ENCODE data around the gene ADIPOR2.
"Not testable (repeated sequence)": the region's sequence is repeated elsewhere in the genome, so short reads cannot be mapped to it uniquely, and the experiment has no call there.

The ADIPOR2 gene

GRCh38 chr12:1666215-1666614 is 24.7 kb upstream of the ADIPOR2 start:
- DNase-seq = no peak

DNA sequence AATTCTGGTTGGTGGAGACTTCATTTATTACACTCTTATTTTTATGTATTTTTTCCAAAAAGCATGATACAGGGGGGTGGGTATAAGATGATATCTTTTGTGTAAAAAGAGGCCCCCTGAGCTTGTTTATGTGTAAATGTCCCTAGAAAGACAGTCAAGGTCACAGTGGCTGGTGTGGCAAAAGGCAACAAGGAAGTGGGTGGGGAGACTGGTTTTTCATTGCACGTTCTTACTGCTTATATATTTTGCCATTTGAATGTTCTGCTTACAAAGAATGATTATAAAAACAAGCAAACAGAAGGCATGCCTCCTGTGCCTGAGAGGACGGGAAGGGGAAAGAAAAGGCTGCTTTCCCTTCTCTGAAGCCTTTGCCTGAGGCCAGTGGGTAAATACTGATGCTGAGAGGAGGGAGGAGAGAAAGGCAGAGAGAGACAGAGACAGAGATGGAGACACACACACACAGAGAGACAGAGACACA is 24.1 kb upstream of the ADIPOR2 start:
- DNase-seq = no peak

DNA sequence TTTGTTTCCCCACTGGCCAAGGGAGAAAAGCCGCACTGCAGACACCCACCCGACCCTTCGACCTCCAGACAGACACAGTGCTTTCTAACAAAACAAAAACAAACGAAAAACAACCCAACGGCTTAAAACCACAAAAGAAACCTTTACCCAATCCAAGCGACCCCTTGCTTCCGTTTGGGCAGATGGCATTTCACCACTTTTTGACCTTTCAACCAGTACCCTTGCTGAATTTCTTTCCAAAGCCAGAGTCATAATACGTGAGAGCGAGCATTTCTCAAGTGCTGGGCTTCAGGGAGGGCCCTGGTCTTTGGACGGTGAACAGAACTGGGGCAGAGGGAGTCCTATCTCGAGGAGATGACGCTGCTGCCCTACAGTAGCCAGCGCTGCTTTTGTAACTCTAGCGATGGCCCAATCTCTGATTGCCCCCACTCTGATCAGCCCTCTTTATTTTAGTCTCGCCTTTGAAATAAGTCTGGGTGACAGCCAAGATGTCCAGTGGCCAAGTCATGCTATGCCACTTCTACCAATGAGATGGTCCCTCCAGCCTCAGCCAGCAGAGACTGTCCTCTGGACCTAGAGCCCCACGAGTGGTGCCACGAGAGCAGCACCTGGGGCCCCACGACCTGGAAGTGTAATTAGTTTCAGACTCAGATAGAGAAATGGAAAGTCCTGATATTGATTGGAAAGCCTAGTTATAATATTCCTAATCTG is 21.9 kb upstream of the ADIPOR2 start:
- DNase-seq = no peak

DNA sequence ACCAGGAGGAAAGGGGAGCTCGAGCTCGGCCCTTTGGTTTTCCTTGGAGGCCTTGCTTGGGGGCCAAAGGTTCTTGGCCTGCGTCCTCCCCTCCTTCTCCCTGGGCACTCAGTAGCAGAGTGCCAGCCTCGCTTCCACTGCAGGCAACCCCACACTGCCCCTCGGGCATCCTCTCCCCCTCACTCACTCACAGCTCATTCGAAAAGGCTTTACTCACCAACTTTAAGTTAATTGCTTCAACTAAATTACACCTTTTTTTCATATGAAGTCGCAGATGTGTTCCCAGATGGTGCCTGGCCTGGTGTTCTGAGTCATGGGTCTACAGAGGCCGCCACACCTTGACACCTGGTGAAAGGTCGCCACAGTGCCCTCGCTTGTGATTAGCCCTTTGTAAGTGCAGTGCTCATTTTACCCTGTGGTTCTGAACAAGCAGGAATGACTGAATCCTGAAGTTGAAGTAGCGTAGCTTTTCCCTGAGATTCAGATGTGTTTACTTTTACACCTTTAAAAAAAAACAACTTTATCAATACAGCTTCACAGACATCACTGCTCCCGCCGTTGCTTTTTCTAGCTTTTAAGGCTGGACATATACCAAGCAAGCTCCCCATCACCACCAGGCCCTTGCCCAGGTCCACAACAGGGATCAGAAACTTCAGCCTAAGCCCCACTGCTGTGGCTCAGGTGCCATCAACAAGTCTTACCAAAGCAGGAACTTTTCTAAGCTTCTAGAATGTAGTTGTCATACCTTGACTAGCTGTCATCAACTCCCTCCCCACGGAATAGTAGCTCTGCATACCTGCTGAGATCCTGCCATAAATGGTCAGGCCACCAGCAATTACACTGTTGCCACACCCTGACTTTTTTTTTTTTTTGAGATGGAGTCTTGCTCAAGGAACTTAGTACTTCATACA is 20.3 kb upstream of the ADIPOR2 start:
- DNase-seq = no peak

DNA sequence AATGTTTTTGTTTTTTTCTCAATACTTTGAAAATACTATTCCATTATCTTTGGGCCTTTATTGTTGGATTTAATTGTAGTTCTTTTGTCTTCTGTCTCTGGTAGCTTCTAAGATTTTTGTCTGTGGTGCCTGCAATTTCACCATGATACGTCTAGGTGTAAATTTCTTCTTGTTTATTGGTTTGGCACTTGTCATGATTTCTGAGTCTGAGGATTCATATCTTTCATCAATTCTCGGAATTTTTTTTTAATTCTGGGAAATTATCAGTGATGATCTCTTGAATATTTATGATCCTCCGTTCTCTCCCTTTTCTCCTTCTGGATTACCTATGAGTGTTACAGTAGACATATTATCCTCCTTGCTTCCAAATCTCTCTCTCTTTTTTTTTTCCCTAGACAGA is 14.8 kb upstream of the ADIPOR2 start:
- no peak for DNase-seq

- no peak for DNase-seq
Observed at GRCh38 chr12:1680804-1681492, 9.9 kb upstream of the ADIPOR2 start.

DNA sequence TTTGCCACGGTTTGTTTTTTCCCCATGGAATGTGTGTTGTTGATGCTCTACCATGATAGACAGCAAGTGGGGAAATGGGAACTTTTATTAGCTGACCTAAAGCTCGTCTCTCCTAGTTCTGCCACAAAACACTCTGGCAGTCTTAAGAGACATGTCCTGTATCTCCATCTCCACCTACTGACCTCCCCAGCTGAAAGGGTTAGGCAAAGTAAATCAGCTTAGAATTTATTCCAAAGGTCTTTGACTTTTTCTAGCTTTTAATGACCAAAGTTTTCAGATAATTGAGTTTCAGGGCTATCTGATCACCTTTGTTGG is 9.4 kb upstream of the ADIPOR2 start:
- no peak for DNase-seq

GRCh38 chr12:1688086-1688710 is 2.7 kb upstream of the ADIPOR2 start:
- no peak for DNase-seq

DNA sequence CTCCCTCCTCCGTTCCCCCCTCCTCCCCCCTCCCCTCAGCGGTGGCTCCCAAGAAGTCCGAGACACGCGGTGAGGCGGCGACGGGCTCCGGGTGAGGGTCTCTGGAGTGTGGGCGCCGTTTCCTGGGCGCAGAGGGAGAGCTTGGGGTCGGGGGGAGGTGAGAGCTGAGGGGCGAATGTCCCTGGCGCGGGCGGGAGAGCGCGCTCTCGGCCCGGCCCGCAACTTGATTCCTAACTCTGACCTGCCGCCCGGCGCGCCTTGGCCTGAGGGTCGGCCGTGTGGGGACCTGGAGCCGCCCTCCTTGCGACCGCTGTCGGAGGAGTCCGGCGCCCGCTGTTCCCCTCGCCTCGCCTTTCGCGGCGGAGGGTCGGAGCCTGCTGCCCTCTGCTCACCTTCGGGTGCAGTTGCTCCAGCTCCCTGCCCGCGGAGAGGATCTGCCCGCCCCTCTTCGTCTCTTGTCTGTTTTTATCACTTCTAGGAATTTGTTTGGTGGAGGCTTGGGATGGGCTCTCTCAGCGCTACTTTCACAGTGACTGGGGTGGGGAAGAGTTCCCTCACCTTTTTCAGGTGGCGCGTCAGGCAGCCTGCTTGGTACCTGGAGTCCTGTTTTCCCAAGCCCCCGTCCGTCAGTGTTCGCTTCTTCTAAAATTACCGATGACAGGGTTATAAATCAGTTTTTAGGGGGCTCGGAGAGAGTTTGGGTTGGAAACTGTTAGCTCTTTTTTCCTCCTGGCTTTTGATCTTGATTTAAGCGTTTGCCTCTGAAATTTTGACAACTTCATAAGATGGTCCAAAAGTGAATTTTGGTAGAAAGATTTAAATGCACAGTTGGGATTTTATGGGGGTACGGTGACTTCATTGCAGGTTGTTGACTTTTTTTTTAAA is 495 bp downstream of the ADIPOR2 start:
- peak; percentile 31 for DNase-seq

- DNase-seq = no peak
Observed at GRCh38 chr12:1692226-1692625, 1.4 kb downstream of the ADIPOR2 start.

GRCh38 chr12:1692895-1693610 is 2.2 kb downstream of the ADIPOR2 start:
- no peak for DNase-seq

DNA sequence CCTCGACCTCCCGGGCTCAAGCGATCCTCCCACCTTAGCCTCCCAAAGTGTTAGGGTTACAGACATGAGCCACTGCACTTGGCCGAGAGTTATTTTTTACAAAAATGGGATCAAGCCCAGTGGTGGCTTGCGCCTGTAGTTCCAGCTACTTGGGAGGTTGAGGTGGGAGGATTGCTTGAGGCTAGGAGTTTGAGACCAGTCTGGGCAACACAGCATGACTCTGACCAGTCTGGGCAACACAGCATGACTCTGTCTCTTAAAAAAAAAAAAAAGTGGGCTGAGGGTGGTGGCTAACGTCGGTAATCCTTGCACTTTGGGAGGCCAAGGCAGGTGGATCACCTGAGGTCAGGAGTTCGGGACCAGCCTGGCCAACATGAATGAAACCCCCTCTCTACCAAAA is 4.2 kb downstream of the ADIPOR2 start:
- not testable (repeated sequence) for DNase-seq

DNA sequence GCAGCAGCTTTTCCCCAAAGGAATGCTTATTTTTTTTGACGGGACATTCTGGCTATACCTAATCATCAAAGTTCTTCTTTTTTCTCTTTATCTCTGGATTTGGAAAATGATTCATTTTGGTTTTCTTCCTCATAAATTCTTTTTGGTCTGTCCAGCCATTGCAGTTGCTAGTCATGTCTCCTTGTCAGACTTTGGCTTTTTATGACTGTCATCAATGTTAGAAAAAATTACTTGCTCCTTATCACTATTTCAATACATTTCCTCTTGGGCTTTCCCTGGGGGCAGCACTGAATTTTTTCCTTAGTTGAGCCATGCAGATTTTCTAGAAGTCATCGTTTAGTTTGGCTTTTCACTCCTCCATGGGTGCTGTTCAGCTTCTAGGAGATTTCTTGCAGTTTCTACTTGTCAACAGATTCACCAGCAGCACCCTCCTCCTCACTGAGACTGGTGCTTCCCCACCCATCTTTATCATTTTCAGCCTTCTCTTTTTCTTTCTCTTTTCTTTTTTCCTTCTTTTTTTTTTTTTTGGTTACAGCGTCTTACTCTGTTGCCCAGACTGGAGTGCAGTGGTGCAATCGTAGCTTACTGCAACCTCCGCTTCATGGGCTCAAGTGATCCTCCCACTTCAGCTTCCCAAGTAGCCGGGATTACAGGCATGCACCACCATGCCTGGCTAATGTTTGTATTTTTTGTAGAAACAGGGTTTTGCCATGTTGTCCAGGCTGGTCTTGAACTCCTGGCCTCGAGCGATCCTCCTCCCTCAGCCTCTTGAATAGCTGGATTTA is 5.2 kb downstream of the ADIPOR2 start:
- DNase-seq = no peak

DNA sequence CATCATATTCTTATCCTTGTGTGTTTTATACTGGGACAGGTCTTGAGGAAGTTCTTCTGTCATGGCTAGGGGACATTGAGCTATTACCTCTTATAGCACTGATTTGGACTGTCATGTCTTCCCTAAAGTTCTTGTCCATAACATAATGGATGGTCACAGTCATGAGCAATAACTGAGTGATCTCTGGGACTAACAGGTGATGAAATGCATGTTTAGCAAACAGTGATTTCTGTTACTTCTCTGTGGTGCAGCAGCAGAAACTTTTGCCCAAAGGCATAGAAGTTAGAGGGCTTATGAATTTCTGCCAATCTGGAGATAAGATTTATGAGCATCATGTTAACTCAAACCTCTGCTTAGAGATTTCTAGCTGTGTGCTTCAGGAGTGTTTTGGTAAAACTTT is 5.9 kb downstream of the ADIPOR2 start:
- DNase-seq = no peak

DNA sequence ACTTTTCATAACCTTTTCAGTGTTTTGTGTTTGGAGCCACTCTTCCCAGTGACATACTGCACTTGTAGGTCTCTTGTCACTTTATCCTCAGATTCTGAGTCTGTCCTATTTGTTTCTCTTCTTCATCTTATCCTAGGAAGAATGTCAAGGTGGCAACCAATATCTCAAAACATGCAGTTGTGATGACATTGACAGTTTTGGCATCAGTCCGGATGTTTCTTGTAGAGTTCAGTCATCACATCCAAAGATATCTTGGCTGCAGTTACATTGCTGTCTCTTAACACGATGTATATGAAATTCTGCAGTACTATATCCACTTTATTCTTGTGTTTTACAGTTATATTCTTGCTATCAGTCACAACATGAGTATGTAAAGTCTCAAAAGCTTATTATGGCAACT is 6.4 kb downstream of the ADIPOR2 start:
- DNase-seq = no peak

- DNase-seq = no peak
Observed at GRCh38 chr12:1698720-1699119, 7.8 kb downstream of the ADIPOR2 start.

GRCh38 chr12:1702713-1703112 is 11.8 kb downstream of the ADIPOR2 start:
- DNase-seq = no peak

GRCh38 chr12:1703771-1704722 is 13.2 kb downstream of the ADIPOR2 start:
- no peak for DNase-seq
